ENCODE measurements around the gene LHPP.
A peak's percentile ranks its signal among the peaks of the same experiment; 100 is the strongest.

LHPP gene

DNA sequence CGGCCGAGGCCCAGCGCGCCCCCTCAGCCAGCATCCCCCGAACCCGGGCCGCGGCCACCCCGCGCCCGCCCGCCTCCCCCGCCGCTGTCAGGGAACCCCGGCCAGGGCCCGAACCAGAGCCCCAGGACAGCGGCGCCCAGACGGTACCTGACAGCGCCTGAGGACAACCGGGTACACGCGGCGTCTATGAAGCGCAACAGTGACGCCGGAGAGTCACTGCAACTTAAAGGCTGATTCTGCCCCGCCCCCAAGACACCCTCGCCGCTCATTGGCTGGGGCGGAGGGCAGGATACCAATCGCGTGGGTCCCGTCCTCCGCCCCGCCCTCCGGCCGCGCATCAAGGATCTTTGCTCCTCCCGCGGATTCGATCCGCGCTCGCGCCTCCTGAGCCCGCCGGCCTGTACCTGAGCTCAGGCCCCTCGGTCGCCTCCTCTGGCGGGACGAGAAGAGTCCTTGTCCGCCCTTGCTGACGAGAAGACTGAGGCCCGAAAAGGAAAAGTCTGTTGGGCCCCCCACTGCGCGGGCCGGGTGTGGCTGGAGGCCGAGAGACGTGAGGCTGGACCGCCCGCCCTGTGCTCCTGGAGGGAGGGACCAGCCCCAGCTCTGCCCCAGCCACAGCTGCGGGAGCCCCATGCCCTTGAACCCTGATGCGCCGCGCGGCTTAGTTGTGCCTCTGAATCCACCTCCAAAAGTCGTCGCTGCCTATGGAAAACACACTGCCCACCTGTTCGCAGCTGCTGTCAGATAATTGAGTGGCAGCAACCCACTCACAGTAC, 42.7 kb upstream of the LHPP start, which contains the start of gene OAT:
TSS of gene OAT (minus strand) at position 198 of the 776 bp plus-strand sequence. CDS start 6,752 bp downstream, outside the sequence.
- peak within 1 kb of the TSS; percentile 16 for H3K4me3 ChIP-seq (ENCODE audit: low read depth, low read length)
- no peak for TF ChIP-seq POLR2A (IDR thresholded peaks at IDR 0.05; ENCODE audit: extremely low read depth, insufficient read length)
- no peak for TF ChIP-seq MAX (IDR thresholded peaks at IDR 0.05; ENCODE audit: low read depth, low read length)
- TF ChIP-seq MYC (IDR thresholded peaks at IDR 0.05; ENCODE audit: low read depth, low read length): no peak
- TF ChIP-seq, protein P1, sequence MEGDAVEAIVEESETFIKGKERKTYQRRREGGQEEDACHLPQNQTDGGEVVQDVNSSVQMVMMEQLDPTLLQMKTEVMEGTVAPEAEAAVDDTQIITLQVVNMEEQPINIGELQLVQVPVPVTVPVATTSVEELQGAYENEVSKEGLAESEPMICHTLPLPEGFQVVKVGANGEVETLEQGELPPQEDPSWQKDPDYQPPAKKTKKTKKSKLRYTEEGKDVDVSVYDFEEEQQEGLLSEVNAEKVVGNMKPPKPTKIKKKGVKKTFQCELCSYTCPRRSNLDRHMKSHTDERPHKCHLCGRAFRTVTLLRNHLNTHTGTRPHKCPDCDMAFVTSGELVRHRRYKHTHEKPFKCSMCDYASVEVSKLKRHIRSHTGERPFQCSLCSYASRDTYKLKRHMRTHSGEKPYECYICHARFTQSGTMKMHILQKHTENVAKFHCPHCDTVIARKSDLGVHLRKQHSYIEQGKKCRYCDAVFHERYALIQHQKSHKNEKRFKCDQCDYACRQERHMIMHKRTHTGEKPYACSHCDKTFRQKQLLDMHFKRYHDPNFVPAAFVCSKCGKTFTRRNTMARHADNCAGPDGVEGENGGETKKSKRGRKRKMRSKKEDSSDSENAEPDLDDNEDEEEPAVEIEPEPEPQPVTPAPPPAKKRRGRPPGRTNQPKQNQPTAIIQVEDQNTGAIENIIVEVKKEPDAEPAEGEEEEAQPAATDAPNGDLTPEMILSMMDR (IDR thresholded peaks at IDR 0.05; ENCODE audit: low read depth, low read length): no peak
- peak; percentile 82 for DNase-seq (ENCODE audit: low read depth)

- TF ChIP-seq, protein P1 (IDR thresholded peaks at IDR 0.05; ENCODE audit: low read depth, low read length): no peak
- TF ChIP-seq MYC (IDR thresholded peaks at IDR 0.05; ENCODE audit: low read depth, low read length) (no peak), MAX (IDR thresholded peaks at IDR 0.05; ENCODE audit: low read depth, low read length) (no peak), POLR2A (IDR thresholded peaks at IDR 0.05; ENCODE audit: extremely low read depth, insufficient read length) (no peak)
- no peak overlapping the region for H3K4me3 ChIP-seq (ENCODE audit: low read depth, low read length)
- DNase-seq (ENCODE audit: low read depth): no peak
Measured at GRCh38 chr10:124419635-124420034, 42.0 kb upstream of the LHPP start.

DNA sequence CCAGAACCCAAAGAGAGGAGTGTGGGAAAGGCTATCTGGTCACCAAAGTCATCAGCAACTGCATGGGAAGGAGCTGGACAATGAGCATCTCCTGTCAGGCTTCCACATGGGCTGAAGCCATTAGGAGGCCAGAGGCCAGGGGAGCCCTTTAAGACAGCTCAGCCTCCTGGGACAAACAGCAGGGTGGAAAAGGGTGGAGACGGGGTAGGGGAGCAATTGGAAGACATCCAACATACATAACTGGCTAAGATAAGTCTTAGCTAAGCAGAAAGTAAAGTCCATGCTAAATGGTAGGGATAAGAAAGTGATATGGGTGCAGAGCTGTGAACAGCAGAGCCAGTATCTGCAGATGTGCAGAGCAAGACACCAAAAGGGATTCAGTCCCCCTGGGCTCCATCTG, 41.4 kb upstream of the LHPP start:
- TF ChIP-seq MAX (IDR thresholded peaks at IDR 0.05; ENCODE audit: low read depth, low read length) (no peak), MYC (IDR thresholded peaks at IDR 0.05; ENCODE audit: low read depth, low read length) (no peak), POLR2A (IDR thresholded peaks at IDR 0.05; ENCODE audit: extremely low read depth, insufficient read length) (no peak)
- TF ChIP-seq, protein P1 (IDR thresholded peaks at IDR 0.05; ENCODE audit: low read depth, low read length): no peak
- DNase-seq (ENCODE audit: low read depth): no peak
- no peak overlapping the region for H3K4me3 ChIP-seq (ENCODE audit: low read depth, low read length)

DNA sequence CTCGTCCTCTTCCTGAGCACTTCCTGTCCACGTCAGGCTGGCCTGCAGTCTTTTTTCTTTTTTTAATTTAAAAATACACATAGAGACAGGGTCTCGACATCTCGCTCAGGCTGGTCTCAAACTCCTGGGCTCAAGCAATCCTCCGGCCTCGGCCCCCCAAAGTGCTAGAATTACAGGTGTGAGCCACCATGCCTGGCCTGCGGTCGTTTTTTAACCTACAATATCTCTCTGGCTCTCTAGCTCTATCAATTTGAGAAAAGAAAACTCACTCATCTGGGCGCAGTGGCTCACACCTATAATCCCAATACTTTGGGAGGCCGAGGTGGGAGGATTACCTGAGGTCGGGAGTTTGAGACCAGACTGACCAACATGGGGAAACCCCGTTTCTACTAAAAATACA, 38.9 kb upstream of the LHPP start:
- TF ChIP-seq, protein P1 (IDR thresholded peaks at IDR 0.05; ENCODE audit: low read depth, low read length): no peak
- TF ChIP-seq MYC (IDR thresholded peaks at IDR 0.05; ENCODE audit: low read depth, low read length) (no peak), POLR2A (IDR thresholded peaks at IDR 0.05; ENCODE audit: extremely low read depth, insufficient read length) (no peak)

GRCh38 chr10:124423813-124424212, 37.8 kb upstream of the LHPP start:
- H3K4me3 ChIP-seq (ENCODE audit: low read depth, low read length): no peak overlapping the region
- no peak for DNase-seq (ENCODE audit: low read depth)
- TF ChIP-seq, protein P1 (IDR thresholded peaks at IDR 0.05; ENCODE audit: low read depth, low read length): no peak
- TF ChIP-seq MYC (IDR thresholded peaks at IDR 0.05; ENCODE audit: low read depth, low read length) (no peak), MAX (IDR thresholded peaks at IDR 0.05; ENCODE audit: low read depth, low read length) (no peak), POLR2A (IDR thresholded peaks at IDR 0.05; ENCODE audit: extremely low read depth, insufficient read length) (no peak)

More for the DNA sequence above, 38.9 kb upstream of the LHPP start:
- no peak for DNase-seq (ENCODE audit: low read depth)
- H3K4me3 ChIP-seq (ENCODE audit: low read depth, low read length): no peak overlapping the region

All from NB4 (cell line).